NCI-H748 (cell line): ENCODE results near the gene SCMH1.
"Not testable (repeated sequence)": the region's sequence is repeated elsewhere in the genome, so short reads cannot be mapped to it uniquely, and the experiment has no call there.

Source experiments
- DNase-seq: peaks from one replicate; lab custom pipeline; 2025; ENCODE audit not compliant: unreplicated experiment; lab: John Stamatoyannopoulos, UW

SCMH1 gene

GRCh38 chr1:41251120-41251519, 9.0 kb upstream of the SCMH1 start:
- DNase-seq: not testable (repeated sequence)

- no peak for DNase-seq
Observed at GRCh38 chr1:41249319-41249718, 7.2 kb upstream of the SCMH1 start.

GRCh38 chr1:41246568-41246967, 4.5 kb upstream of the SCMH1 start:
- no peak for DNase-seq

- DNase-seq: no peak
Observed at GRCh38 chr1:41245659-41246058, 3.6 kb upstream of the SCMH1 start.

GRCh38 chr1:41243079-41243385, 926 bp upstream of the SCMH1 start:
- no peak for DNase-seq

- peak; percentile 98 for DNase-seq
Observed at GRCh38 chr1:41242342-41243078, 404 bp upstream of the SCMH1 start.

- peak; percentile 97 for DNase-seq
Observed at GRCh38 chr1:41241354-41241748, 755 bp downstream of the SCMH1 start.

- no peak for DNase-seq
Observed at GRCh38 chr1:41240781-41241353, 1.2 kb downstream of the SCMH1 start.

GRCh38 chr1:41239988-41240610, 2.0 kb downstream of the SCMH1 start:
- DNase-seq: peak; percentile 82

GRCh38 chr1:41238311-41238988, 3.7 kb downstream of the SCMH1 start:
- no peak for DNase-seq

GRCh38 chr1:41236781-41237180, 5.3 kb downstream of the SCMH1 start:
- no peak for DNase-seq

- DNase-seq: no peak
Observed at GRCh38 chr1:41235893-41236292, 6.2 kb downstream of the SCMH1 start.

- no peak for DNase-seq
Observed at GRCh38 chr1:41233708-41234107, 8.4 kb downstream of the SCMH1 start.

GRCh38 chr1:41232305-41232704, 9.8 kb downstream of the SCMH1 start:
- DNase-seq: no peak

GRCh38 chr1:41230656-41231055, 11.4 kb downstream of the SCMH1 start:
- DNase-seq: no peak

- not testable (repeated sequence) for DNase-seq
Observed at GRCh38 chr1:41229219-41229618, 12.9 kb downstream of the SCMH1 start.

- DNase-seq: no peak
Observed at GRCh38 chr1:41226815-41227434, 15.2 kb downstream of the SCMH1 start.

GRCh38 chr1:41225495-41225894, 16.6 kb downstream of the SCMH1 start:
- DNase-seq: no peak

- DNase-seq: peak; percentile 71
Observed at GRCh38 chr1:41222496-41222895, 19.6 kb downstream of the SCMH1 start.

- no peak for DNase-seq
Observed at GRCh38 chr1:41221995-41222394, 20.1 kb downstream of the SCMH1 start.

GRCh38 chr1:41218152-41218551, 24.0 kb downstream of the SCMH1 start:
- no peak for DNase-seq

- no peak for DNase-seq
Observed at GRCh38 chr1:41217441-41217840, 24.7 kb downstream of the SCMH1 start.
